HG02798 (cell line): ENCODE data around the gene DDX24.

ENCODE experiments used
- ATAC-seq: cut with Tn5 transposase; IDR thresholded peaks from one replicate; pipeline ENCODE4 v1.9.1; 2021; ENCODE audit warnings: mild to moderate bottlenecking; ENCODE audit not compliant: unreplicated experiment, poor library complexity

DDX24 gene

DNA sequence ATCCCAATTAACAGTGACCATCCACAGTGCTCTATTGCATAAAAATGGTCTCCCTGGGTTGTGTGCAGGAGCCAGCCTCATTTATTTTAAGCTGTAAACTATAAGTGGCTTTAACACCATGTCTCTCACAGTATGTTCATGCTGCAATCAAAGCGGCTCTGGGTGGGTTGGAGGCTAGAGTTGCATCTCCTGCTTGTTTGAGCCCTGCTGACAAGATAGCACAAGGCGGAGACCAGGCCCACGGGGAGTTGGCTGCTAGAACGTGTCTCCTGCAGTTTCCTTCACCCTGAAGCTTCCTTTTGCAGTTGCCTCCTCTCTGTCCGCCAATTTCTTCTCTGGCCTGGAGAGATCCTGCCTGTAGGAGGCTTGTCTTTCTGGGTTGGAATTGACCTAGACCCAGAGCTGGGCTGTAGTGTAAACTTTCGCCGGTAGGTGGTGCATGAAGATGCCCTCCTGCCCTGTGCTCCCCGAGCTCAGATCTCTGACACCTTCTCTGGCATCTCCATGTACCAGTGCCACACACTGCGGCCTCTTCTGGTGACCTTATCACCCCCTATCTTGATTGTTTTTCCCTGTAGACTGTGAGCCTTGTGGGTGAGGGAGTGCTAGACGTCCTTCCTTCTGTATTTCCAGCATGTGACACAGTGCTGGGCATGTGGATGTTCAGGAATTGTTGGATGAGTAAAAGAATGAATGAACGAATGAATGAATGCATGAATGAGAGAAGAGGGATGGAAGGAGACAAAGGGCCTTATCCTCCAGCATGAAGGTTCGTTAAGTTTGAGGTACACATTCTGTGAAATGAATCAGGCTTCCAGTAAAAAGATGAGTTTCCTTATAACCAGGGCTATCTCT, 44.5 kb downstream of the DDX24 start:
- ATAC-seq, result peak; percentile 83

- no peak for ATAC-seq
Measured at GRCh38 chr14:94034886-94035285, 46.1 kb downstream of the DDX24 start.

- no peak for ATAC-seq
Measured at GRCh38 chr14:94031883-94032279, 49.1 kb downstream of the DDX24 start.

GRCh38 chr14:94031161-94031882, 49.7 kb downstream of the DDX24 start:
- ATAC-seq, result no peak

GRCh38 chr14:94030571-94030970, 50.4 kb downstream of the DDX24 start:
- ATAC-seq, result no peak

DNA sequence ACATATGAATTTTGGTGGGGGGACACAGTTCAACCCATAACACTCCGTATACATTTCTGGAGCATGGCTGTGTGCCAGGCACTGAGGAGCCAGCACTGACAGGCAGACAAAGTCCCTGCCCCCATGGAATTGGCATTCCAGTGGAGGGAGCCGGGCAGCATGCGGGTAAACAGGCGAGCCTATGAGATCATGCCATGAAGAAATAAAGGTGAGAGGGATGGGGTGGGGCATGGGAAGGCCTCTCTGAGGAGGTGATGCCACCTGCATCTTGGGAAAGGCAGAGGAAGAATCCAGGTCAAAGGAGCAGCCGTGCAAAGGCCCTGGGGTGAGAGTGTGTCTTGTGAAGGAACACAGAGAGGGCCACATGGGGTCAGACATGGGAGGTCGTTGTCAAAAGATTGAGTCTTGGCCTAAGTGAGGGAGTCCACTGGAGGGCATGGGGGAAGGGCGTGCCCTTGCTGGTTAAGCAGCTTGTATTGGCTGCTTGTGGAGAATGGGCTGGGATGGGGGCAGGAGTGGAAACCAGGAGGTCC, 51.3 kb downstream of the DDX24 start:
- no peak for ATAC-seq

DNA sequence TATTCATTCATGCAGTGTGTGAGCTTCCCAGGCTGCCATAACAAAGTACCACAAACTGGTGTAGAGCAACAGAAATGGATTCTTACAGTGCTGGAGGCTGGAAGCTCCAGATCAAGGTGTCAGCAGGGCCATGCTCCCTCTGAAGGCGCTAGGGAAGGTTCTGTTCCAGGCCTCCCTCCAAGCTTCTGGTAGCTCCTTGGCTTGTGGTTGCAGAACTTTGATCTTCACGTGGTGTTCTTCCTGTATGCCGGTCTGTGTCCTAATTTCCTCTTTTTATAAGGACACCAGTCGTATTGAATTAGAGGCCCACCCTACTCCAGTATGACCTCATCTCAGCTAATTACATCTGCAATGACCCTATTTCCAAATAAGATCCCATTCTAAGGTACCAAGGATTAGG, 51.7 kb downstream of the DDX24 start:
- no peak for ATAC-seq

DNA sequence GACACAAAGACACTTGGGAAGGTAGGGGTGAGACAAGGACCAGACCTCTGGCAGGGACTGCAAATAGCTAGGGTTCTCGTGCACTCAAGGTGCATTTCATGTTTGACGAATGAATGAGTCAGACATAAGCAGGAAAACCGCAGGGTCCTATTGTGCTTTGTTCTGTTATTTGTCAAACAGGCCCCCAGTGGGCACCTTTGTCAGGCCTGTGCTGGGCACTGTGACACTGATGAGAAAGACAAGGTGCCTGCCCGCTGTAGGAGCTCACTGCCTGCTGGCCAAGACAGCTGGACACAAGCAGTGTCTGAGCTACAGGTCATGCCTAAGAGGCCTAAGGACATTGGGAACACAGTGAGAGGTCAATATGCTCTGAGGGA, 52.6 kb downstream of the DDX24 start:
- ATAC-seq, result no peak

- no peak for ATAC-seq
Measured at GRCh38 chr14:94027566-94028449, 53.2 kb downstream of the DDX24 start.

GRCh38 chr14:94026889-94027469, 54.0 kb downstream of the DDX24 start:
- ATAC-seq, result no peak

DNA sequence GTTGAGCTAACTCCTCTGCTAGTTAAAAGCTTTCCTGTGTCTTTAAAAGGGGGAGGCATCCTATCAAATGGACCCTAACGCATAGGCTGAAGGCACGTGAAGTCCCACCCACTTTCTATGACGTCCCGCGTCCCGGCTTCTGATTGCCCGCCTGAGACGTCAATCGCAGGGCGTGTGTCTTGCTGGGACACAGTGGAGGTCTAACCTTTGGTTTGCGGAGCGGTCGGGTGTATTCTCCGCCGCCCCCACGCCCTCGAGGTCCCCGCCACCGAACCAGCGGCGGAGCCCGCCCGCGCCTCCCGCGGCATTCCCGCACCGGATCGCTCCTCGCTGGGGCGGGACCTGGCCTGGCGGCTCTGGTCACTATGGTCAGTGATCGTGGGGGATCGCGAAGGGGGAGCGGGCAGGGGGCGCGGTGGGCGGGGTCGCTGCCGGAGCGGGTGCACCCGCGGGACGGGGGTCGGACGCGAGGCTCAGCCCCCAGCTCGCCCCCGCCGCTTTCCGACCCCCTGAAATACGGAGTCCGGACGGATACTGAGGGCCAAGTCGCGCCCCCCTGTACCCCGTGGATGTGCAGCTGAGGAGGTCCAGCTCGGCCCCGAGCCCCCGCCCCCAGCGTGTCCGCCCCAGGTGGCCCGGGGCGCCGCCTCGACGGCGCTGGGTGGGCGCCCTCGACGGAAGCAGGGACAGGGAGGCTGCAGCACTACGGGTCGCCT, 54.7 kb downstream of the DDX24 start, which contains the start of gene OTUB2:
OTUB2 (plus strand) TSS at position 168 of the 716 bp plus-strand sequence; CDS start at position 366, 198 bp downstream.
- peak; percentile 99 for ATAC-seq

- ATAC-seq, result no peak
Measured at GRCh38 chr14:94025720-94026119, 55.3 kb downstream of the DDX24 start.

GRCh38 chr14:94024549-94024948, 56.5 kb downstream of the DDX24 start:
- ATAC-seq, result no peak

DNA sequence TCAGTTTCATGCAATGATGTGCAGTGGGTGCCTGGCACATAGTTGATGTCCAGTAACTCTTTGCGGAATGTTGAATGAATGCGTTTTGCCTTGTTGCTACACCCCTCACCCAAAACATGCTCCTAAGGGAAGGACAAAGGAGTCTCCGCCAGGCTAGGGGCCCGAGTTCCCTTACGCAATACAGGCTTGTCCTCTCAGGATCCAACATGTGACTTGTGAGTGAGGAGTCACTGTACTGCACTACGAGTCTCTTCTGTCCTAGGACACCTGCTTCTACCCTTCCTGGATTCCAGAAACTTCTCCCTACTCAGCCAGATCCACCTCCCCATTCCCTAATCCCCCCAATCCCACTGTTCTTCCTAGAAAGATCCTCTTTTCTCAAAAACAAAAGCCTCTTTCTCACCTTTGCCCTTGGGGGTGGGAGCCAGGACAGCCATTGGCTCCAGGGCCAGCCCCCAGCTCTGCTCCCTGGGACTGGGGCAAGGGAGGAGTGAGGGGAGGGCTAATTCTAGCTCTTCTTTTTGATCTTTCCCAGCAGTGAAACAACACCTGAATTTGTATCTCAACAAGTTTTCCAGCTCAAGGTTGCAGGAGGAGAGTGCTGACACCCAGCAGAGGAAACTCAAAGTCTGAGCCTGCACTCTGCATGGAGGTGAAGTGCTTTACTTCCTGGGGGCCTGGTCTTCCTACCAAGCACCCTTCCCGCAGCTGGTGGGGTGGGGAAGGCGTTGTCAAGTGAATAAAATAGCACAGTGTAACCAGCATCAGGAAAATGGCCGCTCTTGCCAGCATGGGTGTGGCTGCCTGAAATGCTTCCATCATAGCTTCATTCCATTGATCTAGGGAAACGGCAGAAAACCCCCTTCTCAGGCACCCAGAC, 58.2 kb downstream of the DDX24 start:
- ATAC-seq, result no peak

DNA sequence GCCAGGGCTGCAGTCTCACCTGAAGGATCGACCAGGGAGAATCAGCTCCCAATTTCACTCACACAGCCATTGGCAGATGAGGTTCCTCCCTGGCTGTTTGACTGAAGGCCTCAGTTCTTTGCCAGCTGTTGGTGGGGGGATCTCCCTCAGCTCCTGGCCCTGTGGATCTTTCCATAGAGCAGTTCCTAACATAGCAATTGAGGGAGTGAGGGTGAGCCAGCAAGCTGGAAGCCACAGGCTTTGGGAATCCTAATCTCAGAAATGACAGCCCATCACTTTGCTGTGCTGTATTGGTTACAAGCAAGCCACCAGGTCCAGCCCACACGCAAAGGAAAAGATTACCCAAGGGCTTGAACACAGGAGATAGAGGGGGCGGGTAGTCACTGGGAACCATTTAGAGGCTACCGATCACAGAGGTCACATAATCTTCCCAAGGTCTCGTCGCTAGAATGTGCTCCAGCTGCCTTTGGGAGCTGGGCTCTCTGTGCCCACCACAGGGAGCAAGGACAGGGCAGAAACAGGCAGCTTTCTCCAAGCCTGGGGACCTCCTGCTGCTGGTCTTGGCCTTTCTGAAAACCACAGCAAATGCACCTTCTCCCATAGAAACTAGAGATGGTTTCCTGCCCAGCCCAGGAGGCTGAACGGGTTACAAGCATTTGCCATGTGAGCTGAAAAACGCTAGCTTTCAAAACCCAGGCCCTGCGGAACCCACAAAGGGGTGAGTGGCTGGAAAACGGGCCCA, 59.4 kb downstream of the DDX24 start:
- ATAC-seq, result no peak

GRCh38 chr14:94021001-94021400, 60.0 kb downstream of the DDX24 start:
- no peak for ATAC-seq

DNA sequence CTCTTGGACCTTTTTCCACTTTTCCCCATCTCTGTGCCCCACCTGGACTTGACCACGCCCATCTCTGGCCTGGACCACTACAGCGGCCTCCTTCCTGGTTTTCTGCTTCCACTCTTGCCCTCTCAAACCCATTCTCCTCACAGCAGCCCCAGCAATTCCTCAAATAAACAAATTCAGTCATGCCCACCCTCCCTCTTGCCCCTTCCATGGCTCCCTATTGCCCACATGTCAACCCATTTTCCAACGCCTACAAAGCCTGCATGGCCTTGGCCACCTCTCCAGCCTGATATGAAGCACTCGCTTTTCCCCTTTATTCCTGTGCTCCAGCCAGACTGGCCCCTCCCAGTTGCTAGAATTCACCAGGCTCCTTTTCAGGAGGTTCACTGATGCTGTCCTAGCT, 60.7 kb downstream of the DDX24 start:
- no peak for ATAC-seq

DNA sequence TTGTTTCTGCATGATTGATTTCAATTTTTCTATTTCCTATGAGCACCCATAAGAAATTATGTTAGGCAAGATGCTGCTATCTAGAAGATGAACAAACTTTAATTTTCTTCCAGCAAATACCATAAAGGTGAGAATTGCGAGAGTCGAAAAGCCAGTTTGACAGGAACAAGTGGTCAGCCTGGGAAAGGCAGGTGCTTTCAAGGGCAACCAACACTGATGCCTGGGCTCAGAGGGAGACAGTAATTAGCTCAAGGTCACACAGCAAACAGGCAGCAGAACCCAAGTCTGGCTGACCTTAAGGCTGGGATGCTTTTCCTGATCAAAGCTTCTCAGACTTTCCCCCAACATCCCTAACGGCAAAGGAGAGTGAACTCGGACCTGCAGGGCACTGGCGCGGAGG, 61.7 kb downstream of the DDX24 start:
- no peak for ATAC-seq
